Fibroblast of lung (primary cell): ENCODE measurements around the gene TSSK6. TPM values are rescaled to one million over a fixed set of nuclear protein-coding genes. Genes with fewer than 3 reads are reported as not detected.

Experiments used
- DNase-seq, 2 donors: peaks; one replicate each; pipeline versions ENCODE4 v3.0.0 to v3.0.0-alpha.2; 2010; ENCODE audit warnings: low read depth in 2 of 2
- H2AFZ ChIP-seq: 2 replicates; pipeline ENCODE4 v1.5.1; 2012; ENCODE audit warnings: low read length, control low read depth, inconsistent platforms
- H3K27ac ChIP-seq: 2 replicates; pipeline ENCODE4 v1.5.1; 2011; ENCODE audit warnings: low read length, control low read depth; ENCODE audit not compliant: insufficient read depth
- H3K27me3 ChIP-seq: 2 replicates; pipeline ENCODE4 v1.5.1; 2011; ENCODE audit warnings: mild to moderate bottlenecking, low read length; ENCODE audit not compliant: control insufficient read depth, insufficient read depth
- H3K36me3 ChIP-seq: 2 replicates; pipeline ENCODE4 v1.5.1; 2011; ENCODE audit warnings: low read length; ENCODE audit not compliant: control insufficient read depth, insufficient read depth
- H3K4me1 ChIP-seq: 2 replicates; pipeline ENCODE4 v1.5.1; 2011; ENCODE audit warnings: low read length; ENCODE audit not compliant: control insufficient read depth, insufficient read depth; ENCODE audit errors: extremely low read depth
- H3K4me2 ChIP-seq: 2 replicates; pipeline ENCODE4 v1.5.1; 2011; ENCODE audit warnings: low read length, control low read depth; ENCODE audit not compliant: insufficient read depth; ENCODE audit errors: extremely low read depth
- H3K4me3 ChIP-seq, 4 experiments: fragments of 200-600 bp in 1 of 4; sonication (generic) in 1 of 4; replicated peaks in 1 of 4; 2 replicates each; pipeline ENCODE4 v1.5.1; 2011 to 2016; ENCODE audit warnings: low read length in 4 of 4, low read depth in 3 of 4, mild to moderate bottlenecking in 3 of 4, control low read depth in 2 of 4, inconsistent platforms in 1 of 4, mixed read lengths in 1 of 4; ENCODE audit not compliant: insufficient read depth in 1 of 4; ENCODE audit errors: control extremely low read depth in 1 of 4
- H3K79me2 ChIP-seq: 2 replicates; pipeline ENCODE4 v1.5.1; 2012; ENCODE audit warnings: mild to moderate bottlenecking, low read length, inconsistent platforms; ENCODE audit not compliant: control insufficient read depth, insufficient read depth
- H3K9ac ChIP-seq: 2 replicates; pipeline ENCODE4 v1.5.1; 2011; ENCODE audit warnings: mild to moderate bottlenecking, low read length, control low read depth; ENCODE audit not compliant: insufficient read depth
- H3K9me3 ChIP-seq: 2 replicates; pipeline ENCODE4 v1.5.1; 2012; ENCODE audit warnings: low read depth, low read length; ENCODE audit not compliant: control insufficient read depth, insufficient read depth
- H4K20me1 ChIP-seq: 2 replicates; pipeline ENCODE4 v1.5.1; 2011; ENCODE audit warnings: low read length; ENCODE audit not compliant: control insufficient read depth, insufficient read depth; ENCODE audit errors: extremely low read depth
- EZH2 ChIP-seq: IDR thresholded peaks from 2 replicates; pipeline ENCODE4 v1.5.1; 2012; ENCODE audit warnings: low read length, control low read depth, mild to moderate bottlenecking; ENCODE audit errors: missing control alignments
- polyA plus RNA-seq, 2 donors: library from polyadenylated mRNA; depleted of rRNA in 1 of 2; stranded (reverse) in 1 of 2; unstranded in 1 of 2; fragments of >200 nt; gene quantifications; 2 replicates each; pipeline ENCODE4 v1.2.1, GENCODE V29; 2011 to 2012; ENCODE audit warnings: missing spikeins in 1 of 2
- total RNA-seq: library from RNA; depleted of rRNA; stranded (reverse); fragments of >200 nt; gene quantifications from 2 replicates; pipeline ENCODE4 v1.2.1, GENCODE V29; 2014
- TF ChIP-seq, protein P1 (sequence below), 2 donors: IDR thresholded peaks in 1 of 2; conservative IDR thresholded peaks in 1 of 2; 1 replicate in 1 of 2; 2 replicates in 1 of 2; pipeline ENCODE4 v1.5.1; 2011 to 2012; ENCODE audit warnings: low read length in 2 of 2, control low read depth in 1 of 2, inconsistent platforms in 1 of 2, low read depth in 1 of 2, mild to moderate bottlenecking in 1 of 2

Gene TSSK6
- total and polyA plus RNA-seq, 2 donors (not counting 1 experiment from before 2014, with no cell fraction given): 0.47 to 5.8 TPM

DNA sequence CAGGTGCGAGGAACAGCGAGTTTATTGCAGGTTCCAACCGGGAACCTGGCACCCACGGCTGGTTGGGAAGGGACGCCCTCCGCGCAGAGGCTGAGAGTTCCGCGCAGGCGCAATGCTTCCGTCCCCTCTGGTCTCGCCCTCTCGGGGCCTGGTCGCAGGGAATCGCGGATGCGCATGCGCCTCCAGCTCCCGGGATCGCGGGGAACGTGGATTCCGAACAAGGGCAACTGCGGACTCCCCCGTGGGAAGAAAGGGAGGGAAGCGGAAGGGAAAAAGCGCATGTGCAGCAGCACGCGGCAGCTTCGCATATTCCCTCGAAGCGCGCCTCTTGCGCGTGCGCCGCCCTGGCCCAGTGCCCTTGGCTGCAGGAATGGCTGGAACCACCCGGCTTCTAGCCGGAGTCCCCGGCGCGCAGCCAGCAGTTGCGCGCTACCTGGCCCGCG lies 1.1 kb downstream of the TSSK6 start:
- TF ChIP-seq, protein P1, sequence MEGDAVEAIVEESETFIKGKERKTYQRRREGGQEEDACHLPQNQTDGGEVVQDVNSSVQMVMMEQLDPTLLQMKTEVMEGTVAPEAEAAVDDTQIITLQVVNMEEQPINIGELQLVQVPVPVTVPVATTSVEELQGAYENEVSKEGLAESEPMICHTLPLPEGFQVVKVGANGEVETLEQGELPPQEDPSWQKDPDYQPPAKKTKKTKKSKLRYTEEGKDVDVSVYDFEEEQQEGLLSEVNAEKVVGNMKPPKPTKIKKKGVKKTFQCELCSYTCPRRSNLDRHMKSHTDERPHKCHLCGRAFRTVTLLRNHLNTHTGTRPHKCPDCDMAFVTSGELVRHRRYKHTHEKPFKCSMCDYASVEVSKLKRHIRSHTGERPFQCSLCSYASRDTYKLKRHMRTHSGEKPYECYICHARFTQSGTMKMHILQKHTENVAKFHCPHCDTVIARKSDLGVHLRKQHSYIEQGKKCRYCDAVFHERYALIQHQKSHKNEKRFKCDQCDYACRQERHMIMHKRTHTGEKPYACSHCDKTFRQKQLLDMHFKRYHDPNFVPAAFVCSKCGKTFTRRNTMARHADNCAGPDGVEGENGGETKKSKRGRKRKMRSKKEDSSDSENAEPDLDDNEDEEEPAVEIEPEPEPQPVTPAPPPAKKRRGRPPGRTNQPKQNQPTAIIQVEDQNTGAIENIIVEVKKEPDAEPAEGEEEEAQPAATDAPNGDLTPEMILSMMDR (conservative IDR thresholded peaks at IDR 0.05 in 1 of 2, IDR thresholded peaks at IDR 0.05 in 1 of 2; ENCODE audit: low read depth in 1 of 2, low read length in 2 of 2): no peak
- no peak for TF ChIP-seq EZH2
- no peak overlapping the region for H3K27ac ChIP-seq
- H2AFZ ChIP-seq: no peak overlapping the region
- no peaks in the 10 kb centered on the region for H3K4me1 ChIP-seq
- peaks cover 2% of the 10 kb centered on the region for H3K36me3 ChIP-seq
- no peak overlapping the region for H3K9ac ChIP-seq
- H3K27me3 ChIP-seq: no peaks in the 10 kb centered on the region
- H3K4me2 ChIP-seq: no peak overlapping the region
- H3K4me3 ChIP-seq: peak overlapping the region in 1 of 4 experiments; percentile 30
- H3K79me2 ChIP-seq: peaks cover 18% of the 10 kb centered on the region
- H3K9me3 ChIP-seq: no peaks in the 10 kb centered on the region
- DNase-seq: peak; percentile 54 to 84
- no peaks in the 10 kb centered on the region for H4K20me1 ChIP-seq

DNA sequence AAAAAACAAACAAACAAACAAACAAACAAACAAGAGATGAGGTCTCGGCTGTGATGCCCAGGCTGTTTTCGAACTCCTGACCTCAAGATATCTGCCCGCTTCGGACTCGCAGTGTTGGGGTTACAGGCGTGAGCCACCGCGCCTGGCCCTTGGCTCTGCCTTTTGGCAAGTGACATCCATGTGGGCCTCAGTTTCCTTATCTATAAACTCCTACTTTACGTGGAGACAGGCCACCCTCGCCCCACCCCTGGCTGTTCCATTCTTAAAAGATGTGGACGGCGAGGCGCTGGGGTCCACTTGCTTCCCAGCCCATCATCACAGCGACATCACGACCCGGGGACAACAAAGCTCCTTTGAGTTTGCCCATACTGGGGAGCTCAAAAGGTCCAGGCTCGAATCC lies 1.7 kb downstream of the TSSK6 start:
- no peak for DNase-seq
- no peaks in the 10 kb centered on the region for H3K9me3 ChIP-seq
- TF ChIP-seq, protein P1 (conservative IDR thresholded peaks at IDR 0.05 in 1 of 2, IDR thresholded peaks at IDR 0.05 in 1 of 2; ENCODE audit: low read depth in 1 of 2, low read length in 2 of 2): no peak
- no peak for TF ChIP-seq EZH2
- H2AFZ ChIP-seq: no peak overlapping the region
- no peaks in the 10 kb centered on the region for H3K4me1 ChIP-seq
- H3K36me3 ChIP-seq: no peaks in the 10 kb centered on the region
- H3K4me2 ChIP-seq: no peak overlapping the region
- no peak overlapping the region for H3K4me3 ChIP-seq
- H3K27ac ChIP-seq: no peak overlapping the region
- H3K27me3 ChIP-seq: no peaks in the 10 kb centered on the region
- peaks cover 14% of the 10 kb centered on the region for H3K79me2 ChIP-seq
- H4K20me1 ChIP-seq: no peaks in the 10 kb centered on the region
- H3K9ac ChIP-seq: no peak overlapping the region

DNA sequence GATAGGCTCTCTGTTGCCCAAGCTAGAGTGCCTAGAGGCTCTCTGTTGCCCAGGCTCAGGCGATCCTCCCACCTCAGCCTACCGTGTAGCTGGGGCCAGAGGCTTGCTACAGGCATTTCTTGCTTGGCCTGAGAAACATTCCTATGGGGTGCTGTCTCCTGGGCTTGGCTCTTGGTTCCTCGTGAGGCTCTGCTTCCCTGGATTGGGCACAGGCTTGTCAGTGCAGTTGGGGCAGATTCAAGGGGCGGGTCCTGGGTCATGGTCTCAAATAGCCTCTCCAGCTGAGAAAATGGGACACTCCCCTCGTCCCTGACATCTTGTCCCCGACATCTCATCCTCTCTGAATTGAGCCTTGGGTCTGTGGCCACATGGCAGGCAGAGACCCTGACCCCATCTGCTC lies 4.9 kb downstream of the TSSK6 start:
- Histone ChIP-seq H3K36me3 (peaks cover 7% of the 10 kb centered on the region), H3K79me2 (no peaks in the 10 kb centered on the region), H3K9ac (no peak overlapping the region), H3K4me3 (no peak overlapping the region), H3K27ac (no peak overlapping the region), H3K4me2 (no peak overlapping the region), H3K27me3 (no peaks in the 10 kb centered on the region), H4K20me1 (no peaks in the 10 kb centered on the region), H3K9me3 (no peaks in the 10 kb centered on the region), H2AFZ (no peak overlapping the region), H3K4me1 (no peaks in the 10 kb centered on the region)
- no peak for TF ChIP-seq EZH2
- TF ChIP-seq, protein P1 (conservative IDR thresholded peaks at IDR 0.05 in 1 of 2, IDR thresholded peaks at IDR 0.05 in 1 of 2; ENCODE audit: low read depth in 1 of 2, low read length in 2 of 2): no peak
- DNase-seq: no peak
